A549 treated with Hydrocortisone at 1 μM for 4 hours (cell line): Measurements from ENCODE around the gene DZIP3. TPM values are rescaled to one million over a fixed set of nuclear protein-coding genes. Genes with fewer than 3 reads are reported as not detected.

ENCODE experiments used
- total RNA-seq: library from RNA; stranded (reverse); fragments of 200-300 nt; extraction: Qiagen RNA extraction; gene quantifications from 5 replicates; pipeline ENCODE4 v1.2.3, GENCODE V29; 2022

Gene DZIP3
- 3.5 to 4.4 TPM (median 4.1 TPM) in 5 replicates for total RNA-seq

GRCh38 chr3:108589081-108589997 lies at the start of gene DZIP3, which contains the start of gene CIP2A:
Gene DZIP3, plus strand, starts transcription at chr3:108589722. Its CDS starts 15,685 bp downstream, at chr3:108605407.
Gene CIP2A, minus strand, starts transcription at chr3:108589438. Its CDS starts 63 bp downstream, at chr3:108589375.

Other genes starting within 250 kb of the DZIP3 start
- 0.08 to 0.16 TPM (median 0.14 TPM) in 5 replicates for gene MYH15, start 79.1 kb upstream of the DZIP3 start, total RNA-seq
- 14.3 to 22.8 TPM (median 18.9 TPM) in 5 replicates for gene CIP2A, start 284 bp upstream of the DZIP3 start, total RNA-seq
- gene RETNLB, start 167.7 kb downstream of the DZIP3 start, total RNA-seq, result not detected in 5 replicates
- not detected in 5 replicates for gene TRAT1, start 233.1 kb downstream of the DZIP3 start, total RNA-seq